Epithelial cell of proximal tubule (primary cell): ENCODE measurements around the gene INPP5F. TPM values are rescaled to one million over a fixed set of nuclear protein-coding genes. Genes with fewer than 3 reads are reported as not detected.
"Not testable (repeated sequence)": the region's sequence is repeated elsewhere in the genome, so short reads cannot be mapped to it uniquely, and the experiment has no call there.

ENCODE experiments used
- DNase-seq: peaks from one replicate; pipeline ENCODE4 v3.0.0-alpha.2; 2011; ENCODE audit warnings: low read depth
- H3K4me3 ChIP-seq: 2 replicates; pipeline ENCODE4 v1.5.1; 2011; ENCODE audit warnings: low read depth, mild to moderate bottlenecking, low read length
- total RNA-seq: library from RNA; depleted of rRNA; stranded (reverse); fragments of >200 nt; gene quantifications from 2 replicates; pipeline ENCODE4 v1.2.3, GENCODE V29; 2015
- TF ChIP-seq, protein P1 (sequence below): conservative IDR thresholded peaks from 2 replicates; pipeline ENCODE4 v1.5.1; 2012; ENCODE audit warnings: low read depth, mild to moderate bottlenecking, low read length

INPP5F gene
- total RNA-seq, 1 donor from 2014 or later: 12.4 TPM

- DNase-seq: no peak
- TF ChIP-seq, protein P1, sequence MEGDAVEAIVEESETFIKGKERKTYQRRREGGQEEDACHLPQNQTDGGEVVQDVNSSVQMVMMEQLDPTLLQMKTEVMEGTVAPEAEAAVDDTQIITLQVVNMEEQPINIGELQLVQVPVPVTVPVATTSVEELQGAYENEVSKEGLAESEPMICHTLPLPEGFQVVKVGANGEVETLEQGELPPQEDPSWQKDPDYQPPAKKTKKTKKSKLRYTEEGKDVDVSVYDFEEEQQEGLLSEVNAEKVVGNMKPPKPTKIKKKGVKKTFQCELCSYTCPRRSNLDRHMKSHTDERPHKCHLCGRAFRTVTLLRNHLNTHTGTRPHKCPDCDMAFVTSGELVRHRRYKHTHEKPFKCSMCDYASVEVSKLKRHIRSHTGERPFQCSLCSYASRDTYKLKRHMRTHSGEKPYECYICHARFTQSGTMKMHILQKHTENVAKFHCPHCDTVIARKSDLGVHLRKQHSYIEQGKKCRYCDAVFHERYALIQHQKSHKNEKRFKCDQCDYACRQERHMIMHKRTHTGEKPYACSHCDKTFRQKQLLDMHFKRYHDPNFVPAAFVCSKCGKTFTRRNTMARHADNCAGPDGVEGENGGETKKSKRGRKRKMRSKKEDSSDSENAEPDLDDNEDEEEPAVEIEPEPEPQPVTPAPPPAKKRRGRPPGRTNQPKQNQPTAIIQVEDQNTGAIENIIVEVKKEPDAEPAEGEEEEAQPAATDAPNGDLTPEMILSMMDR: no peak
- no peak overlapping the region for H3K4me3 ChIP-seq
Observed at GRCh38 chr10:119768455-119769094, 42.7 kb downstream of the INPP5F start.

- DNase-seq: no peak
- H3K4me3 ChIP-seq: no peak overlapping the region
Observed at GRCh38 chr10:119769886-119770285, 44.0 kb downstream of the INPP5F start.

GRCh38 chr10:119770928-119771327, 45.1 kb downstream of the INPP5F start:
- TF ChIP-seq, protein P1: no peak
- H3K4me3 ChIP-seq: no peak overlapping the region
- DNase-seq: no peak

More at GRCh38 chr10:119769886-119770285, 44.0 kb downstream of the INPP5F start:
- TF ChIP-seq, protein P1: no peak

DNA sequence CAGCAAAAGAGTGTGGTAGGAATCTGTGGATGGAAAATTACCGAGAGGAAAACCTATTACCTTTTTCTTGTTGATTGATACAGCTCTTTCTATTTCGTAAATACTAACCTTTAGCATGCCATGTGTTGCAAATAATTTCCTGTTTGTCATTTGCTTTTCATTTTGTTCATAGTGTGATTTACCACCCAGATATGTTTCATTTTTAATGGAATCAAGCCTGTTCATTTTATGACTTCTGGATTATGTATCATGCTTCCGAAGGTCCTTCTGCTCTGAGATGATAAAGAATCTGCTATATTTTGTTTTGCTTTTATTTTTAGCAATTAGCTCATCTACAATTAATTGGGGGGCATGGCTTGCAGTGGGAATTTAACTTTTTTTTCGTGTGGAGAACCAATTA, 46.5 kb downstream of the INPP5F start:
- TF ChIP-seq, protein P1: no peak
- H3K4me3 ChIP-seq: no peak overlapping the region
- no peak for DNase-seq

- not testable (repeated sequence) for H3K4me3 ChIP-seq, DNase-seq
Observed at GRCh38 chr10:119773041-119773440, 47.2 kb downstream of the INPP5F start.

- TF ChIP-seq, protein P1: no peak
- no peak for DNase-seq
- H3K4me3 ChIP-seq: no peak overlapping the region
Observed at GRCh38 chr10:119775529-119775928, 49.7 kb downstream of the INPP5F start.

DNA sequence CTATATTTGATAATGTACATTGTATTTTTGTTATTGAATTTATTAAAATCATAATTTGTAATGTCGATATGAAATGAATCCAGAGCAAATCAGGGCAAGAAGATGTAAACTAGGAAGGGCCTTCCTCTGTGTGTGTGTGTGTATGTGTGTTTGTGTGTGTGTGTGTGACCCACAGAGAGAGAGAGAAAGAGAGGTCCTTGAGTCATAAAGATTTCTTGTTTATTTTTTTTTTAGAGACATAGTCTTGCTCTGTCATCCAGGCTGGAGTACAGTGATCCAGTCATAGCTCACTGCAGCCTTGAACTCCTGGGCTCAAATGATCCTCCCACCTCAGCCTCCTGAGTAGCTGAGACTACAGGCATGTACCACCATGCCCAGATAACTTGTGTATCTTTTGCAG, 50.7 kb downstream of the INPP5F start:
- TF ChIP-seq, protein P1: no peak
- no peak for DNase-seq
- no peak overlapping the region for H3K4me3 ChIP-seq
